ENCODE measurements around the gene SDK2. TPM values are rescaled to one million over a fixed set of nuclear protein-coding genes. Genes with fewer than 3 reads are reported as not detected.

SDK2 gene
- total RNA-seq, result 1 to 10 TPM; 1.4 TPM
- total RNA-seq, result 2.2 to 5.1 reads per million in 2 donors

GRCh38 chr17:73644145-73645049, at the start of gene SDK2:
TSS of gene SDK2 (minus strand) at chr17:73644445. CDS start at chr17:73644088, 357 bp downstream.
- ATAC-seq, result peak; percentile 33
- H3K27ac Mint-ChIP-seq, result no peak within 1 kb of the TSS
- no peaks in the 10 kb centered on the region for H3K9me3 ChIP-seq (ENCODE audit: control insufficient read depth, low read length, poor library complexity, severe bottlenecking)
- peaks cover 45% of the 10 kb centered on the region for H3K27me3 Mint-ChIP-seq
- DNase-seq, result no peak
- H3K4me3 Mint-ChIP-seq, result peak within 1 kb of the TSS; percentile 91
- peaks cover 15% of the 10 kb centered on the region for H3K4me1 Mint-ChIP-seq
- no peaks in the 10 kb centered on the region for H3K36me3 Mint-ChIP-seq (ENCODE audit: low read depth)

GRCh38 chr17:73693071-73693470, 48.8 kb upstream of the SDK2 start:
- ATAC-seq, result no peak
- Mint-ChIP-seq H3K4me1 (peaks cover 5% of the 10 kb centered on the region), H3K4me3 (no peak overlapping the region), H3K36me3 (ENCODE audit: low read depth) (peaks cover 6% of the 10 kb centered on the region), H3K27ac (no peak overlapping the region), H3K27me3 (peaks cover 24% of the 10 kb centered on the region)
- no peaks in the 10 kb centered on the region for H3K9me3 ChIP-seq (ENCODE audit: control insufficient read depth, low read length, poor library complexity, severe bottlenecking)
- no peak for DNase-seq

GRCh38 chr17:73691321-73691766, 47.1 kb upstream of the SDK2 start:
- Mint-ChIP-seq H3K27ac (no peak overlapping the region), H3K4me3 (no peak overlapping the region), H3K36me3 (ENCODE audit: low read depth) (peaks cover 6% of the 10 kb centered on the region), H3K27me3 (peaks cover 24% of the 10 kb centered on the region), H3K4me1 (peaks cover 3% of the 10 kb centered on the region)
- no peaks in the 10 kb centered on the region for H3K9me3 ChIP-seq (ENCODE audit: control insufficient read depth, low read length, poor library complexity, severe bottlenecking)
- DNase-seq (no peak), ATAC-seq (no peak)

- no peaks in the 10 kb centered on the region for H3K9me3 ChIP-seq (ENCODE audit: control insufficient read depth, low read length, poor library complexity, severe bottlenecking)
- H3K36me3 Mint-ChIP-seq (ENCODE audit: low read depth), result peaks cover 6% of the 10 kb centered on the region
- H3K4me3 Mint-ChIP-seq, result no peak overlapping the region
- DNase-seq (no peak), ATAC-seq (no peak)
- H3K27me3 Mint-ChIP-seq, result peaks cover 24% of the 10 kb centered on the region
- H3K4me1 Mint-ChIP-seq, result peaks cover 3% of the 10 kb centered on the region
- no peak overlapping the region for H3K27ac Mint-ChIP-seq
Measured at GRCh38 chr17:73690676-73691075, 46.4 kb upstream of the SDK2 start.

- ATAC-seq (no peak), DNase-seq (no peak)
- Mint-ChIP-seq H3K27ac (no peak overlapping the region), H3K27me3 (peaks cover 24% of the 10 kb centered on the region), H3K36me3 (ENCODE audit: low read depth) (peaks cover 6% of the 10 kb centered on the region), H3K4me1 (peaks cover 3% of the 10 kb centered on the region), H3K4me3 (no peak overlapping the region)
- H3K9me3 ChIP-seq (ENCODE audit: control insufficient read depth, low read length, poor library complexity, severe bottlenecking), result no peaks in the 10 kb centered on the region
Measured at GRCh38 chr17:73689596-73690275, 45.5 kb upstream of the SDK2 start.

- H3K4me1 Mint-ChIP-seq, result peaks cover 3% of the 10 kb centered on the region
- peaks cover 2% of the 10 kb centered on the region for H3K36me3 Mint-ChIP-seq (ENCODE audit: low read depth)
- DNase-seq (no peak), ATAC-seq (no peak)
- H3K27me3 Mint-ChIP-seq, result peaks cover 20% of the 10 kb centered on the region
- no peak overlapping the region for H3K4me3 Mint-ChIP-seq
- H3K27ac Mint-ChIP-seq, result no peak overlapping the region
- no peaks in the 10 kb centered on the region for H3K9me3 ChIP-seq (ENCODE audit: control insufficient read depth, low read length, poor library complexity, severe bottlenecking)
Measured at GRCh38 chr17:73686961-73687360, 42.7 kb upstream of the SDK2 start.

- no peak for DNase-seq
- Mint-ChIP-seq H3K27me3 (peaks cover 14% of the 10 kb centered on the region), H3K36me3 (ENCODE audit: low read depth) (no peaks in the 10 kb centered on the region), H3K4me3 (no peak overlapping the region), H3K4me1 (no peaks in the 10 kb centered on the region), H3K27ac (no peak overlapping the region)
- H3K9me3 ChIP-seq (ENCODE audit: control insufficient read depth, low read length, poor library complexity, severe bottlenecking), result no peaks in the 10 kb centered on the region
- ATAC-seq, result no peak
Measured at GRCh38 chr17:73686126-73686525, 41.9 kb upstream of the SDK2 start.

- DNase-seq (no peak), ATAC-seq (no peak)
- H3K4me1 Mint-ChIP-seq, result no peaks in the 10 kb centered on the region
- no peaks in the 10 kb centered on the region for H3K9me3 ChIP-seq (ENCODE audit: control insufficient read depth, low read length, poor library complexity, severe bottlenecking)
- H3K27me3 Mint-ChIP-seq, result peaks cover 5% of the 10 kb centered on the region
- H3K4me3 Mint-ChIP-seq, result no peak overlapping the region
- no peak overlapping the region for H3K27ac Mint-ChIP-seq
- H3K36me3 Mint-ChIP-seq (ENCODE audit: low read depth), result no peaks in the 10 kb centered on the region
Measured at GRCh38 chr17:73684183-73684582, 39.9 kb upstream of the SDK2 start.

- H3K4me3 Mint-ChIP-seq, result no peak overlapping the region
- no peaks in the 10 kb centered on the region for H3K4me1 Mint-ChIP-seq
- ATAC-seq (no peak), DNase-seq (no peak)
- no peaks in the 10 kb centered on the region for H3K9me3 ChIP-seq (ENCODE audit: control insufficient read depth, low read length, poor library complexity, severe bottlenecking)
- H3K27ac Mint-ChIP-seq, result no peak overlapping the region
- peaks cover 5% of the 10 kb centered on the region for H3K27me3 Mint-ChIP-seq
- H3K36me3 Mint-ChIP-seq (ENCODE audit: low read depth), result no peaks in the 10 kb centered on the region
Measured at GRCh38 chr17:73683771-73684170, 39.5 kb upstream of the SDK2 start.

GRCh38 chr17:73681946-73682345, 37.7 kb upstream of the SDK2 start:
- no peaks in the 10 kb centered on the region for H3K9me3 ChIP-seq (ENCODE audit: control insufficient read depth, low read length, poor library complexity, severe bottlenecking)
- ATAC-seq (no peak), DNase-seq (no peak)
- peaks cover 5% of the 10 kb centered on the region for H3K27me3 Mint-ChIP-seq
- H3K36me3 Mint-ChIP-seq (ENCODE audit: low read depth), result no peaks in the 10 kb centered on the region
- no peak overlapping the region for H3K27ac Mint-ChIP-seq
- H3K4me3 Mint-ChIP-seq, result no peak overlapping the region
- no peaks in the 10 kb centered on the region for H3K4me1 Mint-ChIP-seq

- Mint-ChIP-seq H3K27me3 (peaks cover 13% of the 10 kb centered on the region), H3K4me1 (no peaks in the 10 kb centered on the region), H3K36me3 (ENCODE audit: low read depth) (no peaks in the 10 kb centered on the region), H3K27ac (no peak overlapping the region), H3K4me3 (no peak overlapping the region)
- H3K9me3 ChIP-seq (ENCODE audit: control insufficient read depth, low read length, poor library complexity, severe bottlenecking), result peaks cover under 1% of the 10 kb centered on the region
- no peak for ATAC-seq
- DNase-seq, result no peak
Measured at GRCh38 chr17:73679476-73679875, 35.2 kb upstream of the SDK2 start.

- DNase-seq (no peak), ATAC-seq (no peak)
- Mint-ChIP-seq H3K4me3 (no peak overlapping the region), H3K27ac (no peak overlapping the region), H3K27me3 (peaks cover 10% of the 10 kb centered on the region), H3K36me3 (ENCODE audit: low read depth) (no peaks in the 10 kb centered on the region), H3K4me1 (no peaks in the 10 kb centered on the region)
- peaks cover 2% of the 10 kb centered on the region for H3K9me3 ChIP-seq (ENCODE audit: control insufficient read depth, low read length, poor library complexity, severe bottlenecking)
Measured at GRCh38 chr17:73678999-73679398, 34.8 kb upstream of the SDK2 start.

- H3K36me3 Mint-ChIP-seq (ENCODE audit: low read depth), result no peaks in the 10 kb centered on the region
- no peak overlapping the region for H3K27ac Mint-ChIP-seq
- no peak for ATAC-seq
- DNase-seq, result no peak
- H3K9me3 ChIP-seq (ENCODE audit: control insufficient read depth, low read length, poor library complexity, severe bottlenecking), result peaks cover 4% of the 10 kb centered on the region
- no peak overlapping the region for H3K4me3 Mint-ChIP-seq
- peaks cover 24% of the 10 kb centered on the region for H3K4me1 Mint-ChIP-seq
- peaks cover 3% of the 10 kb centered on the region for H3K27me3 Mint-ChIP-seq
Measured at GRCh38 chr17:73669771-73670170, 25.5 kb upstream of the SDK2 start.
